HG03571 (cell line): ENCODE data around the gene CDCA4.
"Not testable (repeated sequence)": the region's sequence is repeated elsewhere in the genome, so short reads cannot be mapped to it uniquely, and the experiment has no call there.

Experiments
- ATAC-seq: cut with Tn5 transposase; IDR thresholded peaks from one replicate; pipeline ENCODE4 v1.9.1; 2021; ENCODE audit not compliant: unreplicated experiment

Gene CDCA4

GRCh38 chr14:105020815-105021655 is at the start of gene CDCA4:
Gene CDCA4, minus strand, starts transcription at chr14:105021083. Its CDS starts 9,154 bp downstream, at chr14:105011929.
- ATAC-seq = peak; percentile 70

GRCh38 chr14:105069871-105070759 is 49.2 kb upstream of the CDCA4 start:
- ATAC-seq = peak; percentile 49

- no peak for ATAC-seq
These were observed 48.6 kb upstream of the CDCA4 start for GRCh38 chr14:105069522-105069870.

- no peak for ATAC-seq
These were observed 47.9 kb upstream of the CDCA4 start for GRCh38 chr14:105068818-105069217.

DNA sequence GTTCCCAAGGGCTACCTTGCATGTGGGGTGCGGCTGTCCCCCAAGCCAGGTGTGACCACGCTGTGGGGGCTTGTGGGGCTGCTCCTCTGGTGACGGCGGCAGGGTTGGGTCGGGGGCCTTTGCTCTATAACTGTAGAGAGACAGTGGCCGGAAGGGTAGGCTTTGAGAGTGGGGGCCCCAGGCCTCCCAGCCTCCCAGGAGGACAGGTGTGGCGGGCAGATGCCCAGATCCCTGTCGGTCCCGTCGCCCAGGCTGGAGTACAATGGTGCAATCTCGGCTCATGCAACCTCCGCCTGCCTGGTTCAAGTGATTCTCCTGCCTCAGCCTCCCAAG is 47.1 kb upstream of the CDCA4 start:
- no peak for ATAC-seq

- no peak for ATAC-seq
These were observed 46.5 kb upstream of the CDCA4 start for GRCh38 chr14:105067140-105067968.

- no peak for ATAC-seq
These were observed 45.6 kb upstream of the CDCA4 start for GRCh38 chr14:105066240-105067071.

GRCh38 chr14:105065280-105066228 is 44.7 kb upstream of the CDCA4 start, which contains the start of gene GPR132:
Gene GPR132, minus strand, starts transcription at chr14:105065430. Its CDS starts 10,010 bp downstream, at chr14:105055420.
- ATAC-seq = peak; percentile 36

DNA sequence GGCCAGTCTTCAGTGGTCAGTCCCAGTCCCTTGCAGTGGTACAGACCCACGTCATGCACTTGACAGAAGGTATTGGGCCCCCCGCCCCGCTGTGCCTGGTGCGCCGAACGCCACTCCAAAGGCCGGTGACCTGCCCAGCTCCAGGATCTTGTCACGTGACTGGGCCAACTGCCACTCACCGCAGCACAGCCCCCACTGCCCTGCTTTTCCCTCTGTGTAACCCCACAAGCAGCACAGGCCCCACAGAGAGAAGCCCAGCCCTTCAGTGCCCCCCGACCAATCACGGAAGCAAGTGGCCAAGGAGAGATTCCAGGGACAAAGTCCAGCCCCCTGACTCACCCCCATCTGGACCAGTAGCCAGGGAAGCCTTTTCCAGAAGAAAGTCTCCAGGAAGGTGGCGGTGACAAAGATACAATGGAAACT is 43.8 kb upstream of the CDCA4 start:
- ATAC-seq = no peak

DNA sequence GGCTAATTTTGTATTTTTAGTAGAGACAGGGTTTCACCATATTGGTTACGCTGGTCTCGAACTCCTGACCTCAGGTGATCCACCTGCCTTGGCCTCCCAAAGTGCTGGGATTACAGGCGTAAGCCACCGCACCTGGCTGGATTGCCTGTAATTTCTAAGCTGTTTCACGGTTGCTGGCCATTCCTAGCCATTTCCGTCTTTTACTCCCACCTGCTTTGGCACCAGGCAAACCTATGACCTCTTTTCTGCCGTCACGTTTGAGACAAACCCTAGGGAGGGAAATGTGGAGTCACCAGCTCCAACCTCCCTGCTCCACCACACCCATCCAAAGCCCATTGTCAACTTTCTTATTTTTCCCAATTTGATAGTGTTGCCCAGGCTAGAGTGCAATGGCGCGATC is 43.1 kb upstream of the CDCA4 start:
- no peak for ATAC-seq

DNA sequence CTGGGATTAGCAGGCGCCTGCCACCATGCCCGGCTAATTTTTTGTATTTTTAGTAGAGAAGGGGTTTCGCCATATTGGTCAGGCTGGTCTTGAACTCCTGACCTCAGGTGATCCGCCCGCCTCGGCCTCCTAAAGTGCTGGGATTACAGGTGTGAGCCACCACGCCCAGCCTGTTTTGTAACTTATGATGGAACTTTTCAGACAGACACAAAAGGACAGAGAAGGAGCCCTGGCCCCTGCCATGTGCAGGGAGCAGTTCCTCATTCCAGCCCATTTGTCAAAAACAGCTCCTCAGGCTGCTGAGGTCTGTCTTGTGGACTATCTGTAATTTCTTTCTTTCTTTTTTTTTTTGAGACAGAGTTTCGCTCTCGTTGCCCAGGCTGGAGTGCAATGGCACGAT is 42.6 kb upstream of the CDCA4 start:
- not testable (repeated sequence) for ATAC-seq

- ATAC-seq = no peak
These were observed 42.2 kb upstream of the CDCA4 start for GRCh38 chr14:105063056-105063455.

- ATAC-seq = no peak
These were observed 41.2 kb upstream of the CDCA4 start for GRCh38 chr14:105062048-105062433.

GRCh38 chr14:105061428-105062047 is 40.7 kb upstream of the CDCA4 start:
- ATAC-seq = peak; percentile 25

DNA sequence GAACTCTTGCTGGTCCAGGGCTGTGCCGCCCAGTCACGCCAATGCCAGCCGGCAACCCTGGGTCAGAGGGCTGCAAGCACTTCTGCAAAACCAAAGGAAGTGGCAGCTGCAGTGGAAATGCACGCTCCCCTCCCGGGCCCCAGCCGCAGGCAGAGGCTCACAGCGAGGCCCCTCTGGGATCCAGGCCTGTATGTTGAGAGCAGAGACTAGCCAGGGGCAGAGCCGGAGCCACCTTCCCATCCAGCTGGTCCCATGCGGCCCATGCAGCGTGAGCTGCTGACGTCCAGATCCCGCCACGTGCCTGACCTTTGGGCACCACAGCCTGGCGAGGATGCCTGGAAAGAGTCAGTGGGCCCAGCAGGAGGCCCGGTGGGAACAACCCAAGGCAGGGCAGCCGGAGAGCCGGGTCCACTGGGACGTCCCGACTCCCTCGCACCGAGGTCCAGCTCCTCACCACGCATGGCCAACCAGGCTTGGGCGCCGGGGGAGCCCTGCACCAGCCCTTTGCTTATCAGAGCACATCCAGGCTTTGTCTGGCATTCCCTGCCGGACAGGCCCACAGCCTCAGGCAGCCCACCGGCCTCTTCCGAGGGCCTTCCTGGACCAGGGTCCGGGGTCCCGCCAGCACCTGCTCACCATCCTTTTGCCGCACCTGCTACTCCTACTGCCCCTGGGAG is 40.0 kb upstream of the CDCA4 start:
- no peak for ATAC-seq

DNA sequence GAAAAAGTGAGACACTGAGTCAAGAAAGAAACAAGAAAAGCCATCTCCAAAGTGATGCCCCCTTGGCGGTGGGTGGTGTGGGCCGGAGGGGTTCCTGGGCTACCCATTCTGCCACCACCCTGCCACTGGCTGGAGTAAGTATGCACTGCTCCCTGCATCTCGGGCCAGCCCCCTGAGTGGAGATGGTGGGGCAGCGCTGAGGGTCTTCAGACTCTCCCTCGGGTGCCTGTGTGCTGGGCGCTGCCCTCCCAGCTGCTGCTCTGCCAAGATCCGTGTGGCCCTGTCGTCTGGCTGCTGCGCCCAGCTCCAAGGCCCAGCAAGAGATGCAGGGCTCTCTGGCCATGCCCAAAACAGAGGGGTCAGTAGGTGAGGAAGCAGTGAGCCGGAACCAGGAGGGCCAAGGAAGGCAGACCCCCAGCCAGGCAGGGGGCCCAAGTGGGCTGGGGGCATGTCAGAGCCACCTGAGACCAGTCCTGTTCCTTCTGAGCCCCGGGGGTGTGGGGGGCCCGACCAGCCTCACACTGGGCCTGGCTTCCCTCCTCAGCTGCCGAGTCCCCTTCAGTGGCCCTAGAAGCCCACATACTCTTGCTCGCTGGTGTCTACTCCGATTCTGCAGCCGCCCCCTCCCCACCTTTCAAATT is 39.2 kb upstream of the CDCA4 start:
- no peak for ATAC-seq

DNA sequence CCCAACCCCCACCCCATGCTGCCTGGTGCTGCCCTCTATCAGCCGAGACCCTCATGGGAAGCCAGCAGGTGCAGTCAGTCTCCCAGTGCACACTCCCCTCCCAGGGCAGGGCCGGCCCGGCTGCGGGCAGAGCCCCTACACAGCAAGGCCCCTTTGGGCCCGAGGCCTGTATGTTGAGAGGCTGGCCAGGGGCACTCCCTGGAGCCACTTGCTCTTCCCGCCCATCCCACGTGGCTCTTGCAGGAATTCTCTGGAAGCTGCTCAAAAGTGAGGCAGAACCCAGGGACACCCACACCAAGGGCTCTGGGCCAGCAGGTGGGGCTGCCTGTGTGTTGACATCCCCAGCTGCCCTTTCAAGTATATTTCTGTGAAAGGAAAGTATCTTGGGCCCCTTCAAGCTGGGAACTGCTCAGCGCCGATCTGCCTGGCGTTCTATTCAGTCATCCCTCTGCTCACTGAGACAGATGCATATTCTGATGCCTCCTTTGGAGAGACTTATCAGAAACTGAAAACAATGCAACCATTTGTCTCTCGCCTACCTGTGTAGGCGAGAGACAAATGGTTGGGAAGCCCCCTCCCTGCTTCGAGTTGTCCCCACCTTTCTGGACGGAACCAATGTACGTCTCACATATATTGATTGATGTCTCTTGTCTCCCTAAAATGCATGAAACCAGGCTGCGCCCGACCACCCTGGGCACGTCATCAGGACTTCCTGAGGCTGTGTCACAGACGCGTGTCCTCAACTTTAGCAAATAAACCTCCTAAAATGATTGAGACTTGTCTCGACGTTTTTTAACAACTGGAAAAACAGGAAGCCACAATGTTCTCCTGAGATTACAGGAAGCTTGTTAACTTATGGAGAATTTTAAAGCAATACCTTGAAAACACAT is 38.4 kb upstream of the CDCA4 start:
- no peak for ATAC-seq
